ENCODE data around the gene NOC4L. TPM values are rescaled to one million over a fixed set of nuclear protein-coding genes. Genes with fewer than 3 reads are reported as not detected.
A peak's percentile ranks its signal among the peaks of the same experiment; 100 is the strongest.
"Not testable (repeated sequence)": the region's sequence is repeated elsewhere in the genome, so short reads cannot be mapped to it uniquely, and the experiment has no call there.

Gene NOC4L
- total RNA-seq, result 10 to 100 TPM; 85.3 to 92.5 (median 89.0) TPM

- no peaks in the 10 kb centered on the region for H3K27me3 Mint-ChIP-seq (ENCODE audit: low read depth)
- peak; percentile 96 for DNase-seq
- H3K9me3 Mint-ChIP-seq, result no peaks in the 10 kb centered on the region
- H3K4me1 Mint-ChIP-seq (ENCODE audit: low read depth), result peaks cover 23% of the 10 kb centered on the region
- peak; percentile 95 to 96 for ATAC-seq
- H3K4me3 Mint-ChIP-seq, result peak within 1 kb of the TSS; percentile 92
- H3K36me3 Mint-ChIP-seq (ENCODE audit: insufficient read depth), result peaks cover 16% of the 10 kb centered on the region
These were observed at the start of gene NOC4L, which contains the start of gene DDX51 for GRCh38 chr12:132144115-132144809. Gene NOC4L, plus strand, starts transcription at chr12:132144457. Its CDS starts 32 bp downstream, at chr12:132144489. Gene DDX51, minus strand, starts transcription at chr12:132144319. Its CDS starts 23 bp downstream, at chr12:132144296.

- Mint-ChIP-seq H3K4me1 (ENCODE audit: low read depth) (peaks cover 21% of the 10 kb centered on the region), H3K27me3 (ENCODE audit: low read depth) (no peaks in the 10 kb centered on the region), H3K36me3 (ENCODE audit: insufficient read depth) (peaks cover 30% of the 10 kb centered on the region), H3K9me3 (peaks cover 9% of the 10 kb centered on the region), H3K4me3 (no peak overlapping the region)
- ATAC-seq, result no peak
- DNase-seq, result no peak
These were observed 48.5 kb upstream of the NOC4L start for GRCh38 chr12:132095520-132096409.

GRCh38 chr12:132099739-132100138, 44.5 kb upstream of the NOC4L start:
- Mint-ChIP-seq H3K27me3 (ENCODE audit: low read depth) (no peaks in the 10 kb centered on the region), H3K9me3 (peaks cover 9% of the 10 kb centered on the region), H3K4me3 (no peak overlapping the region), H3K4me1 (ENCODE audit: low read depth) (peaks cover 19% of the 10 kb centered on the region), H3K36me3 (ENCODE audit: insufficient read depth) (peaks cover 26% of the 10 kb centered on the region)
- DNase-seq (no peak), ATAC-seq (no peak)

GRCh38 chr12:132100306-132101065, 43.8 kb upstream of the NOC4L start:
- H3K36me3 Mint-ChIP-seq (ENCODE audit: insufficient read depth), result peaks cover 28% of the 10 kb centered on the region

GRCh38 chr12:132102297-132102696, 42.0 kb upstream of the NOC4L start:
- peaks cover 6% of the 10 kb centered on the region for H3K4me1 Mint-ChIP-seq (ENCODE audit: low read depth)
- no peak overlapping the region for H3K4me3 Mint-ChIP-seq
- H3K27me3 Mint-ChIP-seq (ENCODE audit: low read depth), result no peaks in the 10 kb centered on the region
- DNase-seq (no peak), ATAC-seq (no peak)
- H3K36me3 Mint-ChIP-seq (ENCODE audit: insufficient read depth), result peaks cover 14% of the 10 kb centered on the region
- no peaks in the 10 kb centered on the region for H3K9me3 Mint-ChIP-seq

More at GRCh38 chr12:132100306-132101065, 43.8 kb upstream of the NOC4L start:
- Mint-ChIP-seq H3K27me3 (ENCODE audit: low read depth) (no peaks in the 10 kb centered on the region), H3K9me3 (peaks cover 9% of the 10 kb centered on the region), H3K4me1 (ENCODE audit: low read depth) (peaks cover 18% of the 10 kb centered on the region), H3K4me3 (no peak overlapping the region)
- ATAC-seq (no peak), DNase-seq (no peak)

- peaks cover 13% of the 10 kb centered on the region for H3K36me3 Mint-ChIP-seq (ENCODE audit: insufficient read depth)
- not testable (repeated sequence) for H3K4me1 Mint-ChIP-seq (ENCODE audit: low read depth); H3K27me3 Mint-ChIP-seq (ENCODE audit: low read depth); DNase-seq; H3K9me3 Mint-ChIP-seq; ATAC-seq; H3K4me3 Mint-ChIP-seq
These were observed 41.2 kb upstream of the NOC4L start for GRCh38 chr12:132103072-132103471.

GRCh38 chr12:132103542-132104308, 40.5 kb upstream of the NOC4L start:
- no peak overlapping the region for H3K4me3 Mint-ChIP-seq
- H3K36me3 Mint-ChIP-seq (ENCODE audit: insufficient read depth), result peaks cover 14% of the 10 kb centered on the region
- ATAC-seq (no peak), DNase-seq (no peak)
- peaks cover 2% of the 10 kb centered on the region for H3K4me1 Mint-ChIP-seq (ENCODE audit: low read depth)
- no peaks in the 10 kb centered on the region for H3K9me3 Mint-ChIP-seq
- no peaks in the 10 kb centered on the region for H3K27me3 Mint-ChIP-seq (ENCODE audit: low read depth)

GRCh38 chr12:132105467-132105866, 38.8 kb upstream of the NOC4L start:
- ATAC-seq (no peak), DNase-seq (no peak)
- peaks cover 1% of the 10 kb centered on the region for H3K4me1 Mint-ChIP-seq (ENCODE audit: low read depth)
- H3K9me3 Mint-ChIP-seq, result no peaks in the 10 kb centered on the region
- no peak overlapping the region for H3K4me3 Mint-ChIP-seq
- H3K27me3 Mint-ChIP-seq (ENCODE audit: low read depth), result no peaks in the 10 kb centered on the region
- H3K36me3 Mint-ChIP-seq (ENCODE audit: insufficient read depth), result peaks cover 18% of the 10 kb centered on the region

GRCh38 chr12:132106921-132107320, 37.3 kb upstream of the NOC4L start:
- H3K36me3 Mint-ChIP-seq (ENCODE audit: insufficient read depth), result peaks cover 23% of the 10 kb centered on the region
- DNase-seq (no peak), ATAC-seq (no peak)
- no peaks in the 10 kb centered on the region for H3K27me3 Mint-ChIP-seq (ENCODE audit: low read depth)
- no peak overlapping the region for H3K4me3 Mint-ChIP-seq
- H3K9me3 Mint-ChIP-seq, result no peaks in the 10 kb centered on the region
- peaks cover 1% of the 10 kb centered on the region for H3K4me1 Mint-ChIP-seq (ENCODE audit: low read depth)

GRCh38 chr12:132108211-132108832, 35.9 kb upstream of the NOC4L start:
- ATAC-seq, result no peak
- no peaks in the 10 kb centered on the region for H3K9me3 Mint-ChIP-seq
- DNase-seq, result no peak
- no peaks in the 10 kb centered on the region for H3K27me3 Mint-ChIP-seq (ENCODE audit: low read depth)
- peaks cover 1% of the 10 kb centered on the region for H3K4me1 Mint-ChIP-seq (ENCODE audit: low read depth)
- no peak overlapping the region for H3K4me3 Mint-ChIP-seq
- H3K36me3 Mint-ChIP-seq (ENCODE audit: insufficient read depth), result peaks cover 23% of the 10 kb centered on the region

- peaks cover 26% of the 10 kb centered on the region for H3K36me3 Mint-ChIP-seq (ENCODE audit: insufficient read depth)
- H3K4me1 Mint-ChIP-seq (ENCODE audit: low read depth), result peaks cover 1% of the 10 kb centered on the region
- no peaks in the 10 kb centered on the region for H3K27me3 Mint-ChIP-seq (ENCODE audit: low read depth)
- ATAC-seq (no peak), DNase-seq (no peak)
- no peaks in the 10 kb centered on the region for H3K9me3 Mint-ChIP-seq
- no peak overlapping the region for H3K4me3 Mint-ChIP-seq
These were observed 34.5 kb upstream of the NOC4L start for GRCh38 chr12:132109741-132110140.

- DNase-seq (no peak), ATAC-seq (no peak)
- no peaks in the 10 kb centered on the region for H3K9me3 Mint-ChIP-seq
- H3K4me3 Mint-ChIP-seq, result no peak overlapping the region
- no peaks in the 10 kb centered on the region for H3K4me1 Mint-ChIP-seq (ENCODE audit: low read depth)
- peaks cover 22% of the 10 kb centered on the region for H3K36me3 Mint-ChIP-seq (ENCODE audit: insufficient read depth)
- no peaks in the 10 kb centered on the region for H3K27me3 Mint-ChIP-seq (ENCODE audit: low read depth)
These were observed 33.6 kb upstream of the NOC4L start for GRCh38 chr12:132110677-132111076.

GRCh38 chr12:132111654-132112304, 32.5 kb upstream of the NOC4L start:
- no peaks in the 10 kb centered on the region for H3K27me3 Mint-ChIP-seq (ENCODE audit: low read depth)
- no peak overlapping the region for H3K4me3 Mint-ChIP-seq
- DNase-seq, result no peak
- peaks cover 26% of the 10 kb centered on the region for H3K36me3 Mint-ChIP-seq (ENCODE audit: insufficient read depth)
- no peaks in the 10 kb centered on the region for H3K9me3 Mint-ChIP-seq
- no peaks in the 10 kb centered on the region for H3K4me1 Mint-ChIP-seq (ENCODE audit: low read depth)
- ATAC-seq, result no peak
